H4 (cell line): Measurements from ENCODE around the gene C1QTNF8. TPM values are rescaled to one million over a fixed set of nuclear protein-coding genes. Genes with fewer than 3 reads are reported as not detected.

ENCODE experiments used
- DNase-seq: peaks from one replicate; pipeline ENCODE4 v3.0.0-alpha.2; 2015; ENCODE audit warnings: low spot score
- total RNA-seq: library from RNA; depleted of rRNA; stranded (reverse); fragments of >200 nt; shearing (Covaris generic); gene quantifications from 2 replicates; pipeline ENCODE4 v1.2.3, GENCODE V29; 2014

The C1QTNF8 gene
- total RNA-seq, 1 experiment from 2014 or later = not detected

DNA sequence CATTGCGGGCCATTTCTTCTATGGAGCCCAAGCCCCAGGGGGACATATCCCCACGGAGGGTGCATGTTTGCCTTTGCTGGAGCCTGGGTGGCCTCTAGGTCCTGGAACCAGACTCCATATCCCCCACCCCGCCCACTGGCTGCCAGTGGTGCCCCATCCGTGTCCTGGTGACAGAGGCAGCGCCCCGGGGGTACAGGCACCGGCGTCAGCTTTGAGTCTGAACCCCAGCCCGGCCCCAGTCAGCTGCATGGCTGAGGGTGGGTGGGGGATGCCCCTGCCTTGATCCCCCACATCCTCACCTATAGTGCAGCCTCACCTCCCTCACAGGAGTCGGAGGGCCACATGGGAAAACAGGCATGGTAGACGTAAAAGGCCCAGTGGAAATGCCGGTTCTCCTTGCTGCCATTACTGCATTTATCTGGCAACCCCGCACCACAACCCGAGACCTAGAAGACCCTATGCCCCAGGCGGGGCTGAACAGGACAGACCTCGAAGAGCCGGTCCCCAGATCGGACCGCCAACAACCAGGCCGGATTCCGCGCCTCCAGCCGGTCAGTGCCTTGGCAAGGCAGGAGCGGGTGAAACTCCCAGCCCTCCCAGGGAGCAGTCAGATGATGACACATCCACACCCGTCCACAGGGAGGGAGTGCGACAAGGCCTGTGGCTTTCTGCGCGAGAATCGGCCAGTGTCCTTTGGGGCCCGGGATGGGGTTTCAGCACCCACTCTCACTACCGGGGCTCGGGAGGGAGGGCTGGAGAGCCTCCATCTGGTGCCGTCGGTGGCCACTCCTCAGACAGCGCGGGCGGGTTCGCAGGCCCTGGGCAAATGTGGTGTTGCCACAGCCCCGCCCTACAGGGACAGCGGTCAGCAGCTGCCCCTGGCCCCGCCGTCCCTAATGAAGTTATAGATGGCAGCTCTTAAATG is 35.4 kb downstream of the C1QTNF8 start:
- no peak for DNase-seq

DNA sequence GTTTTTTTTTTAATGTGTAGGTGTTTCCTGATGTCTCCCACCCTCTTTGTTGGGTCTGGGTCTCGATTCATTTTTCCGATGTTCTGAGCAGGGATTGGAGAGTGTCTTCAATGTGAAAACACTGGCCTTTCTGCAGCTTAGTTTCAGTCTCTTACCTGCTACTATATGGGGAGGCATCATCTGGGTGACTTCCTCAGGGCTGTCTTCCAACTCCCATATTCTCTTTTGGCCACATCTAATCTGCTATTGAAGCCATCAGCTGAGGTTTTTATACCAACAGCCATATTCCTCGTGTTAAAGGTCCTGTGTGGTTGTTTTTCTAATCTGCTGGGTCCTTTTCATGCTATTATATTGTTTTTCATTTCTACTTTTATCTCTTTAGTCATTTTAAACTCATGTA is 36.7 kb downstream of the C1QTNF8 start:
- DNase-seq = no peak

GRCh38 chr16:1058216-1058615 is 37.8 kb downstream of the C1QTNF8 start:
- DNase-seq = no peak

GRCh38 chr16:1057252-1057932 is 38.7 kb downstream of the C1QTNF8 start:
- no peak for DNase-seq

GRCh38 chr16:1056196-1056595 is 39.8 kb downstream of the C1QTNF8 start:
- no peak for DNase-seq

- DNase-seq = no peak
These were observed 40.5 kb downstream of the C1QTNF8 start for GRCh38 chr16:1055557-1055924.

- peak; percentile 23 for DNase-seq
These were observed 41.1 kb downstream of the C1QTNF8 start for GRCh38 chr16:1054660-1055556.

- no peak for DNase-seq
These were observed 42.2 kb downstream of the C1QTNF8 start for GRCh38 chr16:1053700-1054368.

GRCh38 chr16:1053121-1053521 is 42.9 kb downstream of the C1QTNF8 start:
- no peak for DNase-seq

GRCh38 chr16:1052721-1053120 is 43.3 kb downstream of the C1QTNF8 start:
- DNase-seq = no peak

DNA sequence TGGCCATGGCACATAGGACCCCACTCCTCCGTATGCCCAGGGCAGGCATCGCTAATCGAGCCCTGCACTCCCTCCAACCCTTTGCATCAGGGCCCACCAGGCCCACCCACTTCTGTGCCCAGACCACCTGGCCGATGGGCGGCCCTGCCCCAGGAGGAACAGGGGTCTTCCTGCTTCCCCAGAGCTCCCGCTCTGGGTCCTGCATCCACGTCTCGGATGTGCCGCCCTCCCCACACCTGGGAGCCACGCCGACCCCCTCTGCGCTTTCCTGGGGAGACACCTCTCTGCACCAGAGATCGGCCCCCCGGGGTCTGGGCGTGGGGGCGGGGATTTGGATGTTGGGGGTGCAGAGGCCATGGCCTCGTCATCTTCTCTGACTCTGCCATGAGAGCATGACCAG is 44.6 kb downstream of the C1QTNF8 start:
- no peak for DNase-seq

- DNase-seq = no peak
These were observed 45.1 kb downstream of the C1QTNF8 start for GRCh38 chr16:1050921-1051320.

DNA sequence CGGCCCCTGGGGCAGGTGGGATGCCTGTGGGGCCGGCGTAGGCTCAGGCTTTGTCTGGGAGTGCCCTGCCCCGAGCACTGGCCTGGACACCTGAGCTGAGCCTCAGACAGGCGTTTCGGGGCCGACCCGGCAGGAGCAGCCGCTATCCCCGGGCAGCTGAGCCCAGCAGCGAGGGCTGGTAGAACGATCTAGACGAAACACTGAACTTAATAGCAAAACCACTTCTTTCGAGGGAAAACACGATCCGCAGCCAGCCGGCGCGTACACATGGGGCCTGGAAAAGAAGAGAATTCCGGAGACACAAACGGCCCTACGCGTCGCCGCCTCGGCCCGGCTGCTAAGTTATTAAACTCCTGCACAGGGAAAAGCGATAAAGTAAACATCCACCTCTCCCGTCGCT is 45.5 kb downstream of the C1QTNF8 start:
- no peak for DNase-seq

DNA sequence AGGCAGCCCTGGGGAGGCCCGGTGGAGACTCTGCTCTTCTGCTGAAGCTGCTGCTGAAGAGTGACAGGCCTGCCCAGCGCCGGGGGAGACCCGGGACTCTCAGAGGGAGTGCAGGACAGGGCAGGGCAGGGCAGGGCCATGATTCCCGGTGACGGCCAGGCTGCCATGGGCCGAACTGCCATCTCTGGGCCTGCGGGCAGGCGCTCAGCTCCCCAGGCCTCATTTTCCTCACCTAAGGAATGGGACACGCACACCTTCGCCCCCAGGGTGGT is 46.1 kb downstream of the C1QTNF8 start:
- DNase-seq = no peak

DNA sequence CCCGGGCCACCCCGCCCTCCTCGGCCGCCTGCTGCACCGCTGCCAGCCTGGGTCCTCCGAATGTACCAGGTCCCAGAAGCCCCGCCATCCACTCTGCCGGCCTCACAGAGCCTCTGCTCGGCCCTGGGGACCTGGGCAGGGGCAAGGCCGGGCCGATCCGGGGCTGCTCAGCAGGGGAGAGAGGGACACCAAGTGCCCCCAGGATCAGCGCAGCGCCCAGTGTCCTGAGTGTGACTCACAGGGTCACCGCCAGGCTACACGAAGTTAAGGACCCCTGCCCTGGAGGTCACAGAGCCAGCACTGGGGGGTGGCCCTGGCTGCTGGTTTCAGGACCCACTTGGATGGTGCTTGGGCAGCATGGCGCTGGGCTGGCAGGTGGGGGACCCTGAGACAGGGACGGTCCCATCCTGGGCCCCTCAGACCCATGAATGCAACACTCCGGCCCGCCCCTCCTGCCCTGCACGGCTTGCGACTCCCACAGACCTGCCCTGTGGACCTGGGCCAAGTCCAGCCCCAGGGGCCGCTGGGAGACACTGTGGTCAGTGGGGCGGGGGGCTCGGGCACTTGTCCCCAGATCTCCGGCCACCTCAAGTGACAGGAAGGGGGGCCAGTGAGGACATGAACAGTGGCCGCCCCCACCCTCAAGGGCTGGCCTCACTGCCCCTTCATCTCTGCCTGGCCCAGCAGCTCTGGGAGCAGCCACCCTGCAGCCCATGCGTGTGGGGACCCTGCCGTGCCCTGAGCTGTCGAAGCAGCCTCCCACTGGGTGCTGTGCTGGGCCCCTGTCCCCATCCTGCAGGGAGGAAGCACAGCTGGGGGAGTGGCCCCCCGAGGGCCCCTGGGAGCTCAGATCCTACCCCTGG is 46.7 kb downstream of the C1QTNF8 start:
- no peak for DNase-seq

- DNase-seq = no peak
These were observed 47.5 kb downstream of the C1QTNF8 start for GRCh38 chr16:1048442-1049112.

DNA sequence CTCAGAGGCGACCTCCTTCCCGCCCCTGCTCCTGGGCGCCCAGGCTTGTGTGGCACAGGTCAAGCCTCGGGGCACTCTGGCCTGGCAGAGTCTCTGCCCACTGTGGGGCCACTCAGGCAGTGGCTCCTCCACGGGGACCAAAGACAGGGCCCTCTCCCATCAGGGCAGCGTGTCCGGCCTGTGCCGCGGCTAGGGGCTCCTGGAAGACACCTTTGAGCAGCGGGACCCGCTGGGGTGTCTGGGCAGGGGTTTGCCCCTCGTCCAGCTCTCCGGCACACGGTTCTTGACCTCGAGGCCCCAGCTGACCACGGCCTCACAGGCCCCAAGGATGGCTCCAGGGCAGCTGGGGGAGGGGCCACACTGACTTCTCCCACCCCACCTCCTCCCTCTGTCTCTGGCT is 48.2 kb downstream of the C1QTNF8 start:
- DNase-seq = no peak

DNA sequence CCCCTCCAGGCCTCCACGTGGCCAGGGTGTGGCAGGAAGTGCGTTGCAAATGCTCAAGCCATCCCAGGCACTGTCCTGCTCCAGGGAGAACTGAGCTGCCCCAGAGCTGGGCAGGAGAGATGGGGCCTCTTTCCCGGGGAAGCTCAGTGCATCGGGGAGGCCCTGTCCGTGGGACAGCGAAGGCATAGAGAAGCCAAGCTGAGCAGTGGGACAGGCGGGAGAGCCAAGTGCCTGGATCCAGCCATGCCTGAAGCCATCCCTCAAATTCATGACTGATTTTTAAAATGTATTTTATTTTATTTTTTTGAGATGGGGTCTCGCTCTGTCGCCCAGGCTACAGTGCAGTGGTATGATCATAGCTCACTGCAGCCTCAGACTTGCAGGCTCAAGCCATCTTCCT is 48.9 kb downstream of the C1QTNF8 start:
- DNase-seq = no peak

- no peak for DNase-seq
These were observed 49.8 kb downstream of the C1QTNF8 start for GRCh38 chr16:1045993-1046911.
